WTC11 (cell line): ENCODE results near the gene PRKCE.

ENCODE experiments used
- EMX1 ChIP-seq: fragments of 250-450 bp; sonication (Bioruptor Pico); IDR thresholded peaks from 2 replicates; pipeline ENCODE4 v1.8.0; 2021; ENCODE audit warnings: mild to moderate bottlenecking
- GTF2I ChIP-seq: fragments of 250-450 bp; sonication (Bioruptor Pico); conservative IDR thresholded peaks from 2 replicates; pipeline ENCODE4 v1.4.0; 2021; ENCODE audit warnings: mild to moderate bottlenecking
- HMGA2 ChIP-seq: fragments of 250-450 bp; sonication (Bioruptor Pico); IDR thresholded peaks from 2 replicates; pipeline ENCODE4 v1.4.0; 2021; ENCODE audit warnings: mild to moderate bottlenecking, moderate library complexity
- SP1 ChIP-seq: sonication (generic); formaldehyde crosslinking; conservative IDR thresholded peaks from 2 replicates; pipeline ENCODE4 v1.8.1; 2022; ENCODE audit warnings: missing genetic modification reagents
- TF ChIP-seq, protein P1 (sequence below): sonication (generic); formaldehyde crosslinking; IDR thresholded peaks from 2 replicates; pipeline ENCODE4 v1.8.1; 2023; ENCODE audit warnings: mild to moderate bottlenecking, missing genetic modification reagents, moderate library complexity
- TF ChIP-seq, protein P2 (sequence below): fragments of 200-600 bp; IDR thresholded peaks from 2 replicates; pipeline ENCODE4 v1.8.0; 2022; ENCODE audit warnings: antibody characterized with exemption

DNA sequence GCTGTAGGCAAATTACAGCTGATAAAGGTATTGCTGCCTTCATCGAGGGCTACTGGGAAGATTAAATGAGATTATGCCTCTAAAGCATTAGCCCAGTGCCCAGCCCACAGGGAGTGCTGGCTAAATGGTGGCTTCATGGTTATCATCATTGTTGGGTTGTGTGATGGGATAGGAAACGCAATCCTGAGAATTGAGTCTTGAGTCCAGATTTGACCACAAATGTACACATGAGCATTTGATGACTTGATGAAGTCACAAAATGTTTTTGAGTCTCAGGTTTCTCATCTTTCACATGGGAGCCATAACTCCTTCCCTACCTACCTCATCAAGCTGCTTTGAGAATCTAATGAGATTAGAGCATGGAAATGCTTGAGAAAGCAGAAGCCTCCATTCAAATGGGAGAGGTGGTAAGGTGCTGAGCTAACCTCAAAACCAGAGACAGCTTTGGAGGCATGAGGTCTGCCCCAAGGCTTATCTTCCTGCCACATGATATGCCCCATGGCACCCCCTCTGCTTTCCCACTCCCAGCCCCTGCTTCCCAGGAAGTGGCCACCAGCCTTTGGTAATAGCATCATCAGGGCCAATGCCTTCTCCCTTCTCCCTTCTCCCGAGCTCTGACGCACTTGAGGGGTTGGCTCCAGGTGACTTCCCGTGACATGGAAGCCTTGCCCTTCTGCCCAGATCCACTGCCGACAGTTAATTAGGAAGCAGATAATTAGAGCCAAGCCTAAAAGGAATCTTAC, 496.3 kb downstream of the PRKCE start:
- TF ChIP-seq, protein P1, sequence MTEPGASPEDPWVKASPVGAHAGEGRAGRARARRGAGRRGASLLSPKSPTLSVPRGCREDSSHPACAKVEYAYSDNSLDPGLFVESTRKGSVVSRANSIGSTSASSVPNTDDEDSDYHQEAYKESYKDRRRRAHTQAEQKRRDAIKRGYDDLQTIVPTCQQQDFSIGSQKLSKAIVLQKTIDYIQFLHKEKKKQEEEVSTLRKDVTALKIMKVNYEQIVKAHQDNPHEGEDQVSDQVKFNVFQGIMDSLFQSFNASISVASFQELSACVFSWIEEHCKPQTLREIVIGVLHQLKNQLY, result no peak
- TF ChIP-seq, protein P2, sequence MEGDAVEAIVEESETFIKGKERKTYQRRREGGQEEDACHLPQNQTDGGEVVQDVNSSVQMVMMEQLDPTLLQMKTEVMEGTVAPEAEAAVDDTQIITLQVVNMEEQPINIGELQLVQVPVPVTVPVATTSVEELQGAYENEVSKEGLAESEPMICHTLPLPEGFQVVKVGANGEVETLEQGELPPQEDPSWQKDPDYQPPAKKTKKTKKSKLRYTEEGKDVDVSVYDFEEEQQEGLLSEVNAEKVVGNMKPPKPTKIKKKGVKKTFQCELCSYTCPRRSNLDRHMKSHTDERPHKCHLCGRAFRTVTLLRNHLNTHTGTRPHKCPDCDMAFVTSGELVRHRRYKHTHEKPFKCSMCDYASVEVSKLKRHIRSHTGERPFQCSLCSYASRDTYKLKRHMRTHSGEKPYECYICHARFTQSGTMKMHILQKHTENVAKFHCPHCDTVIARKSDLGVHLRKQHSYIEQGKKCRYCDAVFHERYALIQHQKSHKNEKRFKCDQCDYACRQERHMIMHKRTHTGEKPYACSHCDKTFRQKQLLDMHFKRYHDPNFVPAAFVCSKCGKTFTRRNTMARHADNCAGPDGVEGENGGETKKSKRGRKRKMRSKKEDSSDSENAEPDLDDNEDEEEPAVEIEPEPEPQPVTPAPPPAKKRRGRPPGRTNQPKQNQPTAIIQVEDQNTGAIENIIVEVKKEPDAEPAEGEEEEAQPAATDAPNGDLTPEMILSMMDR, result no peak
- TF ChIP-seq HMGA2 (CRISPR knock-in tag), result no peak
- TF ChIP-seq SP1 (CRISPR knock-in tag), result no peak
- no peak for TF ChIP-seq EMX1 (CRISPR knock-in tag)
- TF ChIP-seq GTF2I (CRISPR knock-in tag), result no peak
